HG03469 (cell line): Measurements from ENCODE around the gene PDE2A.
A peak's percentile ranks its signal among the peaks of the same experiment; 100 is the strongest.

Source experiments
- ATAC-seq: cut with Tn5 transposase; IDR thresholded peaks from one replicate; pipeline ENCODE4 v1.9.1; 2021; ENCODE audit warnings: mild to moderate bottlenecking, moderate library complexity, moderate number of reproducible peaks; ENCODE audit not compliant: unreplicated experiment

The PDE2A gene

DNA sequence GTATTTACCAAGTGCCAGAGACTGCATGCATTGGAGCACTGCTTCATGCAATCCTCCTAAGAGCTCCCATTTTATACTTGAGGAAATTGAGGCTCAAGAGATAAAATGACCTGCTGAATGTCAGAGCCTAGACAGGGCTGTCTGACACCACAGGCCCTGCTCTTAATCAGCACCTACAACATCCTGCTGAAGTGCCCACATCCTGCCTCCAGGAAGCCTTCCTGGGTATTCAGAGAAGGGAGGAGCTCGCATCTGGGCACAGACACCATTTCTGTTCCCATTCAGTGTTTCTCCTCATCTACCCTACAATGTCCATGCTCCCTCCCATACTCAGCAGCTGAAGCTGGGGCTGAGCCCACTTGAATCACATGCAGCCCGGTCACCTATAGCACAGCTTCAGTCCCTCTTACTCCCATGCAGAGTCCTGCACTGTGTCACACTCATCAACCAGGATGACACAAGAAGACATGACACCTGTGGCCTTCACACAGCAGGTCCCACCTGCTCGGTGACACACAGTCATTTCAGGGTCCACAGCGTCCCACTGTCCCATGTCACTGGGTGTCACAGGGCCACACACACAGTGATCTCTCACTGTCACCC is 53.1 kb downstream of the PDE2A start:
- no peak for ATAC-seq

GRCh38 chr11:72618803-72619202 is 55.4 kb downstream of the PDE2A start:
- ATAC-seq, result no peak

DNA sequence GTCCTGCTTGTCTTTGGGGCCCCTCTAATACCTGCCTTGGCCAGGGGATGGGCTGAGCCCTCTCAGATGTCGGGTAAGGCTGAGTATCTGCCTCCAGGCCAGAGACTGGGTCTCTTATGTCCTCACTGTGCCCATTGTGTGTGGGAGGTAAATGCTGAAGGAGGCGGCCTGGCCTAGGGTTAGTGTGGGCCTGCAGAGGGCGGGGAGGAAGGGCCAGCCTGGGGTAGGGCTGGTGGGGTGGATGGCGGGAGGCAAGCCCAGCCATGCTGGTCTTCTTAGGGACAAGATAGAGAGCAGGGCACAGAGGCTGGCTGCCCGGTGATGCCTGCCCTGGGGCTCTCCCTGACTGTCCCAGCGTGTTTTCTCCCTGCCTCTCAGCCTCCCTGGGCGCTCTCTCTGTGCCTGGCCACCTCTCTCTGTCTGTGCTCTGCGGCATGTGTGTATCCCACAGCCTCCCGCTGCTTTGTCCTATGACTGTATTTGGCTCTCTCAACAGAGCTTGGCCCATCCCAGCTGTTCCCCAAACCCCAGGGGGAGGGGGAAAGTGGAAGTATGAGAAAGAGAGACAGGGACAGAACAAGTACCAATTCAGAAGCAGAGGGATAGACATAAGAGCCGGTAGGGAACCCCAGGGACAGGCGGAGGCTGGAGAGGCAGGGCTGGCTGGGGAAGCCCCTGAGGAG is 57.0 kb downstream of the PDE2A start:
- no peak for ATAC-seq

DNA sequence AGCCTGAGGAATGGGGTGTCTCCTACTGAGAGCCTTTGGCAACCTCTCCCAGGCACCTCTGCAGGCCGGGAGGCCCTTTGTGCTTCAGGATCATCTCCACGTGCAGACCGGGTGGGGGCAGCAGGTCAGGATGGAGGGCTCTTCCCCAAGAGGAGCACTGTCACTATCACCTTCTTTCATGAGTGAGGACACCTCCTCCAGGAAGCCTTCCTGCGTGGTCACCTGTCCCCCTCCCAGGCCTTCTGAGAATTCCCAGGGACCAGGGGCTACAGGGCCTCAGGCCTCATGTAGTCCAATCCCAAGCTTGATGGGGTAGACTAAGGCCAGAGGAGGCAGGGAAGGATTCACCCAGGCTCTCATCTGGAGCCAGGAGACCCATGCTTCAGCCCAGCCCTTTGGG is 57.6 kb downstream of the PDE2A start:
- no peak for ATAC-seq

- ATAC-seq, result no peak
Observed at GRCh38 chr11:72615329-72615728, 58.9 kb downstream of the PDE2A start.

GRCh38 chr11:72614381-72614780 is 59.8 kb downstream of the PDE2A start:
- ATAC-seq, result no peak

DNA sequence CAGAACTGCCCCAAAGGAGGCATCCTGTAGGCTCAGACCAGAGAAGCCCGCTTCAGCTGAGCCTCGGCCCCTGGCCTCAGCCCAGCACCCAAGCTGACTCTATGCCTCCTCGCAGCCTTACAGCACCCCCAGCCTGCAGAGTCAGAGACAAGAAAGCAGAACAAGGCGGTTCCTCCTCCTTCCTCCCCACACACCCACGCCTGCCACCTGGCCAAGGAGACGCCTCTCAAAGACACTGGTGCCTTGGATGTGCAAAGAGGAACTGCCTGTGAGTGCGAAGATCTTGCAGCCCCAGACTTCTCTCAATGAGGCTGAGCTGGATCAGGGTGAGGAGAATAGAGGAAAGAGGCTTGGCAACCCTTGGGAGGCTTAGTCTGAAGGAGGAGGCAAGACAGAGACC is 60.2 kb downstream of the PDE2A start:
- peak; percentile 70 for ATAC-seq

DNA sequence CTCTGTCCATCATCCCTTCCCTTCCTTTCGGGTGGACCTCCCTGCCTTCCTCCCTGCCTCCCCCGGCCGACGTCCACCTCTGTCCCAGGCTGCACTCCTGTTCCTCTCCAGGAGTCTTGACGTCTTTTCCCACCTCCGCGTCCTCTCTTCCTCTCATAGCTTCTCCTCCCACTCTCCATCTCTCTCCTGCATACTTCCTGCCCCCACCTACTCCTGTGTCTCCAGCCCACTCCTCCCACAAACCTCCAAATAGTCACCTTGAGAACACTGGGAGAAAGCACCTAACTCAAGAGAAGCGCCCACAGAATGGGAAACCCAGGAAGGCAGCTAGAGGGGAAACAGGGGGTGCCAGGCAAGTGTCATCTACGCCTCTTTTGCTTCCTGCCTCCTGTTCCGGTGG is 60.8 kb downstream of the PDE2A start:
- no peak for ATAC-seq

DNA sequence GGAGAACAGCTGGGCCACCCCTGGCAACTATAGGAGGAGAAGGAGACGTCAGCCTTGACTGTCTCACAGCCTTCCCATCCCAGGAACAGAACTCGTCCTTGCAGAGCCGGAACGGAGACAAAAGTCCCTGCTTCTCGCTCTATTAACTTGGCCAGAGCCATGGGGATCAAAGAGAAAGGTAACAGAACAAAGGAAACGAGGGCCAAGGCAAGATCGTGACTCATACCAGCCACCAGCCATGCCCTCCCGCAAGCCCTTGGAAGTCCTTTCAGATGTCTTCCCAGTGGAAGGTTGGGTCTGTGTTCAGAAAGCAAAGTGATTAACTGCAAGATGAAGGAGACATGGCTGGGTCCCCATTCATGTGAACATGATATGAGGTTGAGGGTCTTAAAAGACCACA is 64.7 kb downstream of the PDE2A start:
- ATAC-seq, result no peak

DNA sequence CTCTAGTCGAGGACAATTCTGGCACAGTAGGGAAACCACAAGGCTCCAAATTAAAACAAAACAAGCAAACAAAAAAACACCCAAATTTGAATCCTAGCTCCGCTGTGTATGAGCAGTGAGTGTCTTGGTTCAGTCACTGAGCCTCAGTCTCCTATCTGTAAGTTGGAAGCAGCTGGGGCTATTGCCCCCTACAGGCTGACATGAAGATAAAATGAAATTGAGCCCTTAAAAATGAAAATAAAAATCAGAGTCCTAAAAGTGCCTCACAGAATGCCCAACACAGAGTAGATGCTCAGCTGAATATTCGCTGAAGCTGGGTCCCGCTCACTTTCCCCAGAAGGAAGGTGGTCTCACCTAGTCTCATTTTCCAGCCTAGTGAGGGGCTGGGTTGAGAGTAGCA is 65.2 kb downstream of the PDE2A start:
- ATAC-seq, result no peak

GRCh38 chr11:72607496-72607895 is 66.7 kb downstream of the PDE2A start:
- ATAC-seq, result no peak

- no peak for ATAC-seq
Observed at GRCh38 chr11:72606748-72607468, 67.3 kb downstream of the PDE2A start.

DNA sequence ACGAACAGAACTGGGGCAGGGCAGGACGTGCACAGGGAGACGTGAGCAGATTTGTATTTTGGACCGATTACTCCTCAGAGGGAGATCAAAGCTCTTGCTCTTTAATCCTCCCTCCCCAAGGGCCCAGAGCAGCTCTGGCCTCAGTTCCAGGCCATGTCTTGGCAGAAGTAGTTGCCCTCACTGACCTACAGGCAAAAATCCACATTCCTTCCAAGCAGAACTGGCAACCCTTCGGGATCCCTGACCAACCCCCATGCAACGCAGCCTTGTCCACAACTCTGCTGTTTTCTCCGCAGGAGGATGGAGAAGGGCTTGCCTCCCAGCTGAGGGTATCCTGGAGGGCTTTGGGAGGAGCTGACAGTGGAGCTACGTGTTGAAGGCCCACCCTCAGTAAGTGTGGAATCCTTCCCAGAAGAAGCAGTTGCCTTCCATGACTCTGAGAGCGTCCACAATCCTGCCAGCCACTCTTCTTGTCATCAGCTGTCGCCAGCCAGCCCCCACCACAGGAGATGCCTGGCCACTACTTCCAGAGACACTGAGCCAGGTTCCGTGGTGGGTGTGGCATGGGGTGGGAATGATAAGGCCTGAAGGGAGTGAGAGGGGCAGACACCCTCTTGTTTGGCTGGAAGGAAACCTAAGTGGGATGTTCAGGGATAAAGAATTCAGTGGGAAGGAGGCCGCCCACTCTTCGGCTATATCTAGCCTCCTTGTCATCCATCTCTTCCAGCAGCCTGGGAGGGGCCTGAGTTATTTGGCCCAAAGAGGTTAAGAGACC is 68.1 kb downstream of the PDE2A start:
- no peak for ATAC-seq

DNA sequence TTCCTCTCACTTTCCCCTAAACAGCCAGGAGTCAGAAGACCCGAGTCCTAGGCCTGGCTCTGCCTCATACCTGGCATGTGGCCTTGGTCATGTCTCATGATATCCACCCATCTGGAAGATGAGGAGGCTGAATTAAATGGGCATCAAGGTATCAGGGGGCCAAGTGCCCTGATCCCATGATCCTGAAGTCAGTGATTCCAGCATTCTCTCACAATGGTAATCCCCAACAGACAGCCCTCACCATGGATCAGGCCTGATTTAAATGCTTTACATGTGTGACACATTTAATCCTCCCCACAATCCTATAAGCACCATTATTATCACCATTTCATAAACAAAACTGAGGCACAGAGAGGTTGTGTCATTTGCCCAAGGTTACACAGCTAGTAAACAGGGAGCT is 70.0 kb downstream of the PDE2A start:
- ATAC-seq, result no peak

DNA sequence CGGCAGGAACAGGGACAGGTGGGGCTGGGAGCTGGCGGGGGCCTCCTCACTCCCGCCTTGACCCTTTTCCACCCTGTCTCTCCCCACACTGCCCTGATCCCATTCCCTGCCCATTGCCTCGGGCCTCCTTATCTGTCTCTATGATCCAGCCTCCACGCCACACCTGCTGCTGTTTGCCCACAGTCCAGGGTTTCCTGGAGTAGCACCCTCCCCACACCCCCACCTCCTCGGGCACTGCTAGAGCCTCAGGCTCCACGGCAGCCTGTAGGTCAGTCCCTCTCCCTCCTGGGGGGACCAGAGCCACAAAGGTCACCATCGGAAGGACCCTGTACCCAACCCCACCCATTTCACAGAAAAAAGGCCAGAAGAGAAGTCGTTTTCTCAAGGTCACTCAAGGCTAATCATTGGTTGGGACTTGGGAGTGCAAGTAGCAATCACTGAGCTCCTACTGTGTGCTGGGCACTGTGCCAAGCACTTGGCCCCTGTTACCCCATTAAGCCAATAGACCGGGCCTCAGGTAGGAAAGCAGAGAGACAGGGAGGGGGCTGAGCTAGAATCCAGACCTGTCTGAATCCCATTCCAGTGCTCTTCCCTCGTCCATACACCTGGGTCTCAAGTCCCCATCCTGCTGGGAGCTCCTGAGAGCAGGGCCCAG is 71.8 kb downstream of the PDE2A start:
- ATAC-seq, result no peak

DNA sequence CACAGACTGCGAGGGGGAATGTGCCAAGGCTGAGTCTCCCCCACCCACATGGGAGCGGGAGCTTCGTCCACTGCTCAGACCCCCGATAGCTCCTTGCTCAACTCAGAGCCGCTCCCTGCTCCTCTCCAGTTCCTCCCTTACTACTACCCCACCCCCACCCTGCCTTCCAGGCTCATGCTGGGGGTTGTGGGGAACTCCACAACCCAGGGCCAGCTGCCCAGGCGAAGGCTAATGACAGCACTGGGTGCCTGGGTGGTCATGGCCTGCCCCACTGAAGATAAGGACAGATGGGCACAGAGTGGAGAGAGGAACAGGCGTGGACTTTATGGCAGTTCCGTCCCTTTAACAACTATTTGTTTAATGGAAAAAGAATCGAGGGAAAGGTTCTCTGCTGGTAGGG is 73.7 kb downstream of the PDE2A start:
- no peak for ATAC-seq

GRCh38 chr11:72599325-72600117 is 74.7 kb downstream of the PDE2A start:
- ATAC-seq, result no peak

- no peak for ATAC-seq
Observed at GRCh38 chr11:72598906-72599305, 75.3 kb downstream of the PDE2A start.

GRCh38 chr11:72598466-72598865 is 75.8 kb downstream of the PDE2A start:
- ATAC-seq, result no peak

DNA sequence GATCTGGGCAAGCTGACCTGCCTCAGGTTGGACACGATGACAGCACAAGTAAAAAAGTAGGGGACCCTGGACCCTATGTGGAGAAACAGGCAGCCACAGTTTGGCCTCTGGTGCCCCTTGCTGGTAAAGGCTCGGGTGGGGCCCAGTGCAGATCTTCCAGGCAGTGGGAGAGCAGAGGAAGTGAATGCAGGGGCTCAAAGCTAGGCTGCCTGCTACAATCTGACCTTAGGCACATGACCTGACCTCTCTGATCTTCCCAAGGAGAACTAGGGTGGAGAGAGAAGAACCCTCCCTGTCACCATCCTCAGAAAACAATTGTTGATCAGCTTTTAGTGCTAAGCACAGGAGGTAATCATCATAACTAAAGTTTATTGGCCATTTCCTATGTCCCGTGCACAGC is 76.5 kb downstream of the PDE2A start:
- ATAC-seq, result no peak
